Measurements from ENCODE around the gene PCDHGA1.
"Not testable (repeated sequence)": the region's sequence is repeated elsewhere in the genome, so short reads cannot be mapped to it uniquely, and the experiment has no call there.

Gene PCDHGA1

DNA sequence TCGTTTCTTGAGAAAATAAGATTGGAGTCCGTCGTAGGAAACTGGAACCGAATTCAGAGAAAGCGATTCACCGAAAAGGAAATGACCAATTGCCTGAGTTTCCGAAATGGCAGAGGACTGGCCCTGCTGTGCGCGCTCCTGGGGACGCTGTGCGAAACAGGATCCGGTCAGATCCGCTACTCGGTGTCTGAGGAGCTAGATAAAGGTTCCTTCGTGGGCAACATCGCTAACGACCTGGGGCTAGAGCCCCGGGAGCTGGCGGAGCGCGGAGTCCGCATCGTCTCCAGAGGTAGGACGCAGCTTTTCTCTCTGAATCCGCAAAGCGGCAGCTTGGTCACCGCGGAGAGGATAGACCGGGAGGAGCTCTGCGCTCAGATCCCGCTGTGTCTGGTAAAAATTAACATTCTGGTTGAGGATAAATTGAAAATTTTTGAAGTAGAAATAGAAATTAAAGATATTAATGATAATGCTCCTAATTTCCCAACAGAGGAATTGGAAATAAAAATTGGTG lies 13.7 kb downstream of the PCDHGA1 start:
- in situ Hi-C loops (cut with HindIII; ENCODE audit: low pct_ligation_motif_present, low pct_unique_long_range_greater_than_20kb, low sequenced_read_pairs): no loop called here
- DNase-seq: no peak

GRCh38 chr5:141345327-141345726 lies 15.0 kb downstream of the PCDHGA1 start:
- in situ Hi-C loops (cut with HindIII; ENCODE audit: low pct_ligation_motif_present, low pct_unique_long_range_greater_than_20kb, low sequenced_read_pairs): no loop called here

DNA sequence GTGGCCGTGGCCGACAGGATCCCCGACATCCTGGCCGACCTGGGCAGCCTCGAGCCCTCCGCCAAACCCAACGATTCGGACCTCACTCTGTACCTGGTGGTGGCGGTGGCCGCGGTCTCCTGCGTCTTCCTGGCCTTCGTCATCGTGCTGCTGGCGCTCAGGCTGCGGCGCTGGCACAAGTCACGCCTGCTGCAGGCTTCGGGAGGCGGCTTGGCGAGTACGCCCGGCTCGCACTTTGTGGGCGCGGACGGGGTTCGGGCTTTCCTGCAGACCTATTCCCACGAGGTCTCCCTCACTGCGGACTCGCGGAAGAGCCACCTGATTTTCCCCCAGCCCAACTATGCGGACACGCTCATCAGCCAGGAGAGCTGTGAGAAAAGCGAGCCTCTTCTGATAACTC lies 15.7 kb downstream of the PCDHGA1 start:
- in situ Hi-C loops (cut with HindIII; ENCODE audit: low pct_ligation_motif_present, low pct_unique_long_range_greater_than_20kb, low sequenced_read_pairs): not testable (repeated sequence)

More at GRCh38 chr5:141345327-141345726, 15.0 kb downstream of the PCDHGA1 start:
- DNase-seq: no peak

DNA sequence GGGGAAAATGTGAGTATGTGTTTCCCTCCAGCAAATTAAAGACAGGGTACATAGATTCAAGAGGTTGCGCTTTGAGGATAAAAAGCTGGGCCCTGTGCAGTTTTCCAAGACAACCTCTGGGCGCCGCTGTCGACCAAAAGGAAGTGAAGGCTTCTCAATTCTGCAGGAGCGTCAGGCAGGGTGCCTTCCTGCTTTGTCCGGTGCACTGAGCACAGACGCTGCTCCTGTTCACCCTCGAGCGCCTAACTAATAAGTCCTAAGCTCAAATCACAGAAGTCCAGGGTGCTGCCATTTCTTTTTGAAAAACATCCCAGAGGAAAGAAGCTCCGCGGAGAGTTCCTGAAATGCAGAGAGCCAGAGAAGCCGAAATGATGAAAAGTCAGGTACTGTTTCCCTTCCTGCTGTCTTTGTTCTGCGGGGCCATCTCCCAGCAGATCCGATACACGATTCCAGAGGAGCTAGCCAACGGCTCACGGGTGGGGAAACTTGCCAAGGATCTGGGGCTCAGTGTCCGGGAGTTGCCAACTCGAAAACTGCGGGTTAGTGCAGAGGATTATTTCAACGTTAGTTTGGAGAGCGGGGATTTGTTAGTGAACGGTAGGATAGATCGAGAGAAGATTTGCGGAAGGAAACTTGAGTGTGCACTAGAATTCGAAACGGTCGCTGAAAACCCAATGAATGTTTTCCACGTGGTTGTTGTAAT lies 19.8 kb downstream of the PCDHGA1 start, which contains the start of gene PCDHGB1:
PCDHGB1 (plus strand) TSS at position 183 of the 703 bp plus-strand sequence; CDS start at position 345, 162 bp downstream.
- DNase-seq: peak; percentile 56
- in situ Hi-C loops (cut with HindIII; ENCODE audit: low pct_ligation_motif_present, low pct_unique_long_range_greater_than_20kb, low sequenced_read_pairs): no loop called here

More for the DNA sequence above, 15.7 kb downstream of the PCDHGA1 start:
- not testable (repeated sequence) for DNase-seq

DNA sequence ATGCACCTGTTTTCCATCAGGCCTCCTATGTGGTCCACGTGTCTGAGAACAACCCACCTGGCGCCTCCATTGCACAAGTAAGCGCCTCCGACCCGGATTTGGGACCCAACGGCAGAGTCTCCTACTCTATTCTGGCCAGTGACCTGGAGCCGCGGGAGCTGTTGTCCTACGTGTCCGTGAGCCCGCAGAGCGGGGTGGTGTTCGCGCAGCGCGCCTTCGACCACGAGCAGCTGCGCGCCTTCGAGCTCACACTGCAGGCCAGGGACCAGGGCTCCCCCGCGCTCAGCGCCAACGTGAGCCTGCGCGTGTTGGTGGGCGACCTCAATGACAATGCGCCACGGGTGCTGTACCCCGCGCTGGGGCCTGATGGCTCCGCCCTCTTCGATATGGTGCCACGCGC lies 21.3 kb downstream of the PCDHGA1 start:
- no peak for DNase-seq
- in situ Hi-C loops (cut with HindIII; ENCODE audit: low pct_ligation_motif_present, low pct_unique_long_range_greater_than_20kb, low sequenced_read_pairs): no loop called here

GRCh38 chr5:141354900-141355469 lies 24.7 kb downstream of the PCDHGA1 start, which contains the start of gene PCDHGA4:
Gene PCDHGA4 (plus strand): TSS chr5:141355021. CDS start chr5:141355108, 87 bp downstream.
- DNase-seq: peak; percentile 8
- in situ Hi-C loops (cut with HindIII; ENCODE audit: low pct_ligation_motif_present, low pct_unique_long_range_greater_than_20kb, low sequenced_read_pairs): no loop called here

DNA sequence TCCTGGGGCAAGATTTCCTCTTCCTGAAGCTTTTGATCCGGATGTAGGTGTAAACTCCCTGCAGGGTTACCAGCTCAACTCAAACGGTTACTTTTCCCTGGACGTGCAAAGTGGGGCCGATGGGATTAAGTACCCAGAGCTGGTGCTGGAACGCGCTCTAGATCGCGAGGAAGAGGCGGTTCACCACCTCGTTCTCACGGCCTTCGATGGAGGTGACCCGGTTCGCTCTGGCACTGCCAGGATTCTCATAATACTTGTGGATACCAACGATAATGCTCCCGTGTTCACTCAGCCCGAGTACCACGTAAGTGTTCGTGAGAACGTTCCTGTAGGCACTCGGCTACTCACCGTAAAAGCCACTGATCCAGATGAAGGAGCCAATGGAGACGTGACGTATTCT lies 25.3 kb downstream of the PCDHGA1 start:
- DNase-seq: no peak
- in situ Hi-C loops (cut with HindIII; ENCODE audit: low pct_ligation_motif_present, low pct_unique_long_range_greater_than_20kb, low sequenced_read_pairs): no loop called here

DNA sequence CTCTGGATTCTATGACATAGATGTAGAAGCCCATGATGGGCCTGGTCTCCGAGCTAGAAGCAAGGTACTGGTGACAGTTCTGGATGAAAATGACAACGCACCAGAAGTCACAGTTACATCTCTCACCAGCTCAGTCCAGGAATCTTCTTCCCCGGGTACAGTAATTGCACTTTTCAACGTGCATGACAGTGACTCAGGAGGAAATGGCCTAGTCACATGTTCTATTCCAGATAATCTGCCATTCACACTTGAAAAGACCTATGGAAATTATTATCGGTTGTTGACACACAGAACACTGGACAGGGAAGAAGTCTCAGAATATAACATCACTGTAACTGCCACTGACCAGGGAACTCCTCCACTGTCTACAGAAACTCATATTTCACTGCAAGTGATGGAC lies 25.8 kb downstream of the PCDHGA1 start:
- in situ Hi-C loops (cut with HindIII; ENCODE audit: low pct_ligation_motif_present, low pct_unique_long_range_greater_than_20kb, low sequenced_read_pairs): no loop called here
- DNase-seq: no peak

DNA sequence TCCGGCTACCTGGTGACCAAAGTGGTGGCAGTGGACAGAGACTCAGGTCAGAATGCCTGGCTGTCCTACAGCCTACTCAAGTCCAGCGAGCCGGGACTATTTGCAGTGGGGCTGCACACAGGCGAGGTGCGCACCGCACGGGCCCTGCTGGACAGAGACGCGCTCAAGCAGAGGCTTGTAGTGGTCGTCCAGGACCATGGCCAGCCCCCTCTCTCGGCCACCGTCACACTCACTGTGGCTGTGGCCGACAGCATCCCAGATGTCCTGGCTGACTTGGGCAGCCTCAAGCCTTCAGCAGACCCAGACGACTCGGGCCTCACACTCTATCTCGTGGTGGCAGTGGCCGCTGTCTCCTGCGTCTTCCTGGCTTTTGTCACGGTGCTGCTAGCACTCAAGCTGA lies 26.6 kb downstream of the PCDHGA1 start:
- in situ Hi-C loops (cut with HindIII; ENCODE audit: low pct_ligation_motif_present, low pct_unique_long_range_greater_than_20kb, low sequenced_read_pairs): no loop called here

DNA sequence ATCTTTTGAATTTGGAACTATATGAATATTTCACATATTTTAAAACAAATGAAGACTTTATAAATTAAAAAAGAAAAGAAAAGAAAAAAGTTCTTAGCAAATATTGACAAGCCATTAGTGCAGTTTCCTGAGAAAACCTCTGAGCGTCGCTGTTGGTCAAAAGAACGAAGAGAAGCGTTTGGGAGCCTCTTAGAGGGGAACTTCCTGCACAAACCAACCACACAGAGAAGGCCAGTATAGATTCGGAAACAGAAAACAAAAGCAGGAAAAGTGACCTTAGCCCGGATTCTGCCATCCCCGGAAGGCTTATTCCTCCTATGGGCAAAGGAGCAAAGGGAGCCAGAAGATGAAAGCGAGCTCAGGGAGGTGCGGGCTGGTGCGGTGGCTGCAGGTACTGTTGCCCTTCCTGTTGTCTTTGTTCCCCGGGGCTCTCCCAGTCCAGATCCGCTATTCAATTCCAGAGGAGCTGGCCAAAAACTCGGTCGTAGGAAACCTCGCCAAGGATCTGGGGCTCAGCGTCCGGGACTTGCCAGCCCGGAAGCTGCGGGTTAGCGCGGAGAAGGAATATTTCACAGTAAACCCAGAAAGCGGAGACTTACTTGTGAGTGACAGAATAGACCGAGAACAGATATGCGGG lies 29.6 kb downstream of the PCDHGA1 start, which contains the start of gene PCDHGB2:
PCDHGB2 (plus strand) TSS at position 205 of the 637 bp plus-strand sequence; CDS start at position 347, 142 bp downstream.
- in situ Hi-C loops (cut with HindIII; ENCODE audit: low pct_ligation_motif_present, low pct_unique_long_range_greater_than_20kb, low sequenced_read_pairs): no loop called here
- peak; percentile 3 for DNase-seq

More for the DNA sequence above, 26.6 kb downstream of the PCDHGA1 start:
- DNase-seq: no peak

DNA sequence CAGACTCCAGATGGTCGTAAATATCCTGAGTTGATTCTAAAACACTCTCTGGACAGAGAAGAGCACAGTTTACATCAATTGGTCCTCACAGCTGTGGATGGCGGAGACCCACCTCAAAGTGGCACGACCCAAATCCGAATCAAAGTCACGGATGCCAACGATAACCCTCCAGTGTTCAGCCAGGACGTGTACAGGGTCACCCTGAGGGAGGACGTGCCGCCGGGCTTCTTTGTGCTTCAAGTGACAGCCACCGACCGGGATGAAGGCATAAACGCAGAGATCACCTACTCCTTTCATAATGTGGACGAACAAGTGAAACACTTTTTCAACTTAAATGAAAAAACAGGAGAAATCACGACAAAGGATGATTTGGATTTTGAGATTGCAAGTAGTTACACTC lies 30.4 kb downstream of the PCDHGA1 start:
- no peak for DNase-seq
- in situ Hi-C loops (cut with HindIII; ENCODE audit: low pct_ligation_motif_present, low pct_unique_long_range_greater_than_20kb, low sequenced_read_pairs): no loop called here

- no peak for DNase-seq
- in situ Hi-C loops (cut with HindIII; ENCODE audit: low pct_ligation_motif_present, low pct_unique_long_range_greater_than_20kb, low sequenced_read_pairs): no loop called here
Measured at GRCh38 chr5:141362719-141363118, 32.4 kb downstream of the PCDHGA1 start.

GRCh38 chr5:141363952-141364660 lies 33.8 kb downstream of the PCDHGA1 start, which contains the start of gene PCDHGA5:
Gene PCDHGA5 (plus strand): TSS chr5:141364162. CDS start chr5:141364331, 169 bp downstream.
- no peak for DNase-seq
- in situ Hi-C loops (cut with HindIII; ENCODE audit: low pct_ligation_motif_present, low pct_unique_long_range_greater_than_20kb, low sequenced_read_pairs): no loop called here

- in situ Hi-C loops (cut with HindIII; ENCODE audit: low pct_ligation_motif_present, low pct_unique_long_range_greater_than_20kb, low sequenced_read_pairs): no loop called here
Measured at GRCh38 chr5:141366016-141366896, 35.9 kb downstream of the PCDHGA1 start.

GRCh38 chr5:141369994-141370848 lies 39.9 kb downstream of the PCDHGA1 start, which contains the start of gene PCDHGB3:
Gene PCDHGB3 (plus strand): TSS chr5:141370242. CDS start chr5:141370395, 153 bp downstream.
- DNase-seq: peak; percentile 19
- in situ Hi-C loops (cut with HindIII; ENCODE audit: low pct_ligation_motif_present, low pct_unique_long_range_greater_than_20kb, low sequenced_read_pairs): no loop called here

More at GRCh38 chr5:141366016-141366896, 35.9 kb downstream of the PCDHGA1 start:
- DNase-seq: no peak

- DNase-seq: no peak
- in situ Hi-C loops (cut with HindIII; ENCODE audit: low pct_ligation_motif_present, low pct_unique_long_range_greater_than_20kb, low sequenced_read_pairs): no loop called here
Measured at GRCh38 chr5:141371572-141372475, 41.5 kb downstream of the PCDHGA1 start.

Data from ACHN (cell line).